Measurements from ENCODE around the gene ECHDC1. TPM values are rescaled to one million over a fixed set of nuclear protein-coding genes. Genes with fewer than 3 reads are reported as not detected.
"Not testable (repeated sequence)": the region's sequence is repeated elsewhere in the genome, so short reads cannot be mapped to it uniquely, and the experiment has no call there.

ECHDC1 gene
- total RNA-seq, 1 donor from 2014 or later = 32.7 TPM

GRCh38 chr6:127341471-127342202 is 1.8 kb downstream of the ECHDC1 start:
- Histone ChIP-seq H3K36me3 (no peaks in the 10 kb centered on the region), H3K9me3 (no peaks in the 10 kb centered on the region), H3K27ac (peak overlapping the region; percentile 83), H3K4me3 (peak overlapping the region; percentile 59 to 69), H3K27me3 (no peaks in the 10 kb centered on the region), H3K4me1 (peaks cover 53% of the 10 kb centered on the region)
- DNase-seq (ENCODE audit: extremely low spot score in 2 of 2) = no peak
- TF ChIP-seq POLR2AphosphoS5 (IDR thresholded peaks at IDR 0.05; ENCODE audit: insufficient read depth in 1 of 2, low read depth in 1 of 2) (no peak), CTCF (IDR thresholded peaks at IDR 0.05) (no peak), POLR2A (IDR thresholded peaks at IDR 0.05) (no peak)
- intact Hi-C loops (cut with DNase I) = no loop called here

- H3K4me3 ChIP-seq = no peak overlapping the region
- intact Hi-C loops (cut with DNase I) = no loop called here
- no peak overlapping the region for H3K27ac ChIP-seq
- DNase-seq (ENCODE audit: extremely low spot score in 2 of 2) = no peak
- H3K27me3 ChIP-seq = no peaks in the 10 kb centered on the region
- no peaks in the 10 kb centered on the region for H3K36me3 ChIP-seq
- TF ChIP-seq POLR2A (IDR thresholded peaks at IDR 0.05) (no peak), POLR2AphosphoS5 (IDR thresholded peaks at IDR 0.05; ENCODE audit: insufficient read depth in 1 of 2, low read depth in 1 of 2) (no peak), CTCF (IDR thresholded peaks at IDR 0.05) (no peak)
- H3K9me3 ChIP-seq = no peaks in the 10 kb centered on the region
- H3K4me1 ChIP-seq = peaks cover 52% of the 10 kb centered on the region
Observed at GRCh38 chr6:127340171-127340570, 3.2 kb downstream of the ECHDC1 start.

GRCh38 chr6:127338936-127339335 is 4.5 kb downstream of the ECHDC1 start:
- intact Hi-C loops (cut with DNase I) = no loop called here

GRCh38 chr6:127332383-127332961 is 10.9 kb downstream of the ECHDC1 start:
- H3K27ac ChIP-seq = no peak overlapping the region
- TF ChIP-seq CTCF (IDR thresholded peaks at IDR 0.05) = no peak
- TF ChIP-seq POLR2AphosphoS5 (IDR thresholded peaks at IDR 0.05; ENCODE audit: insufficient read depth in 1 of 2, low read depth in 1 of 2) = no peak
- TF ChIP-seq POLR2A (IDR thresholded peaks at IDR 0.05) = no peak
- no peaks in the 10 kb centered on the region for H3K4me1 ChIP-seq
- DNase-seq (ENCODE audit: extremely low spot score in 2 of 2) = no peak
- no peaks in the 10 kb centered on the region for H3K27me3 ChIP-seq
- intact Hi-C loops (cut with DNase I) = no loop called here
- H3K9me3 ChIP-seq = no peaks in the 10 kb centered on the region
- H3K4me3 ChIP-seq = no peak overlapping the region
- H3K36me3 ChIP-seq = no peaks in the 10 kb centered on the region

More at GRCh38 chr6:127338936-127339335, 4.5 kb downstream of the ECHDC1 start:
- Histone ChIP-seq H3K4me3 (no peak overlapping the region), H3K4me1 (peaks cover 41% of the 10 kb centered on the region), H3K36me3 (no peaks in the 10 kb centered on the region), H3K9me3 (no peaks in the 10 kb centered on the region), H3K27me3 (no peaks in the 10 kb centered on the region), H3K27ac (no peak overlapping the region)
- no peak for DNase-seq (ENCODE audit: extremely low spot score in 2 of 2)
- TF ChIP-seq CTCF (IDR thresholded peaks at IDR 0.05) (no peak), POLR2A (IDR thresholded peaks at IDR 0.05) (no peak), POLR2AphosphoS5 (IDR thresholded peaks at IDR 0.05; ENCODE audit: insufficient read depth in 1 of 2, low read depth in 1 of 2) (no peak)

GRCh38 chr6:127331256-127331655 is 12.2 kb downstream of the ECHDC1 start:
- H3K27ac ChIP-seq; H3K4me1 ChIP-seq; intact Hi-C loops (cut with DNase I); H3K27me3 ChIP-seq; H3K36me3 ChIP-seq; H3K4me3 ChIP-seq; DNase-seq (ENCODE audit: extremely low spot score in 2 of 2); H3K9me3 ChIP-seq: not testable (repeated sequence)

Measured in vagina (tissue), 2 donors.